ENCODE results near the gene TSPAN3.

The TSPAN3 gene

DNA sequence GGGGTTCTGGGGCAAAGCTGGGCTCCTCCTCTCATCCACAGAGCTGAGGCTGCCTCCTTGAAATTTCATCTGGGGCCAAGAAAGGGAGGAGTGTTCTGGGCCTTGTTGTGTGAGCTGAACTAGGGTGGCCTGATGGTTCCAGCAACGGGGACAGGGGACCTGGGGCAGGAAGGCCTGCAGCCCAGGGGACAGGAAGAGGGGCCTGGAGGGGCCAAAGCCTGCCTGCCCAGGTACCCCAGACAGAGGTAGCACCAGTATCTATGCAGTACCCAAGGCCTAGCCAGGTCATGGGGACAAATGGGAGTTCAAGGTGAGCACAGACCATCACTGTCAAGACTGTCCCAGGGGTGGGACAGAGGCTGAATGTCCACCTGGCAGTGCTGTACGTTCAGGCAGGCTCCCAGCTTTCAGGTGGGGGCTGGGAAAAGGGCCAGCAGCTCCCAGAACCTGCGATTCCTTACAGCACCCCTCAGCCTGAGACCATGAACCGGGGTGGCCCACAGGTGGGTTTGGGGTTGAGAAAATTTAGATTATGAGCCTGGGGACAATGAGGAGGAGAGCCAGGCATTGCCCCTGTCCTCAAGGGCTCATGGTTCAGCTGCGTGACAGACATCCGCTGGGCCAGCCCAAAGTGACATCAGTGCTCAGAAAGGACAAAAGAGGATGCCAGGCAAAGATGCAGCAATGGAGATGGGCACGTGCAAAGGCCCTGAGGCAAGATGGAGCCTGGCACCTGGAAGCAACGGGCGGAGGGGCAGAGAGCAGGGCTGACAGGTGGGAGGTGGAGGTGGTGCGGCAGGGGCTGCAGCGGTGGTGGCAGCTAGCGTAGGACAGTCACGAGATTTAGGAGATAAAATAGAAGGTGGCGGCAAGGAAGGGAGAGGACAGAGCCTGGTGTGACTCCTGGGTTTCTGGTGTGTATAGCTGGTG lies 48.0 kb downstream of the TSPAN3 start:
- intact Hi-C loops (cut with micrococcal nuclease) = no loop called here
- Mint-ChIP-seq H3K27ac (peak overlapping the region; percentile 54), H3K36me3 (ENCODE audit: low read depth) (peaks cover 100% of the 10 kb centered on the region), H3K27me3 (no peaks in the 10 kb centered on the region), H3K4me1 (ENCODE audit: low read depth) (peaks cover 61% of the 10 kb centered on the region), H3K9me3 (no peaks in the 10 kb centered on the region), H3K4me3 (no peak overlapping the region)

GRCh38 chr15:77021803-77022381 lies 49.0 kb downstream of the TSPAN3 start:
- H3K4me3 Mint-ChIP-seq = no peak overlapping the region
- H3K27ac Mint-ChIP-seq = peak overlapping the region; percentile 54
- H3K27me3 Mint-ChIP-seq = no peaks in the 10 kb centered on the region
- intact Hi-C loops (cut with micrococcal nuclease) = no loop called here
- H3K4me1 Mint-ChIP-seq (ENCODE audit: low read depth) = peaks cover 68% of the 10 kb centered on the region
- H3K36me3 Mint-ChIP-seq (ENCODE audit: low read depth) = peaks cover 100% of the 10 kb centered on the region
- no peaks in the 10 kb centered on the region for H3K9me3 Mint-ChIP-seq

DNA sequence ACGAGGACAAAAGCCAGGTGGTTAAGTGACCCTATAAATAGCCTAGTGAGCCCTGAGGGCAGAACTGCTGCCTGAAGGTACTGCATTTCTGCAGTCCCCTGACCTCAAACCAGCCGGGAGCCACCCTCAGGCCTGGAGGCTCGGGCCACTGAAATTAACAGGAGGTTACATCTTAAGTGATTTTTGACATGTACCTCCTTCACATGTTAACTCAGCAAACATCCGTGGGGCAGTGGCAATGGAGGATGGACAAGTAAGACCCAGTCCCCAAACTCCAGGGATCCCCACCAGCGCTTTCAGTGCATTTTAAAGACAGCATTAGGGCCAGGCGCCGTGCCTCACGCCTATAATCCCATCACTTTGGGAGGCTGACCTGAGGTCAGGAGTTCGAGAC lies 49.8 kb downstream of the TSPAN3 start:
- intact Hi-C loops (cut with micrococcal nuclease) = no loop called here
- peaks cover 98% of the 10 kb centered on the region for H3K36me3 Mint-ChIP-seq (ENCODE audit: low read depth)
- peaks cover 72% of the 10 kb centered on the region for H3K4me1 Mint-ChIP-seq (ENCODE audit: low read depth)
- H3K27ac Mint-ChIP-seq = no peak overlapping the region
- H3K9me3 Mint-ChIP-seq = no peaks in the 10 kb centered on the region
- H3K4me3 Mint-ChIP-seq = no peak overlapping the region
- H3K27me3 Mint-ChIP-seq = no peaks in the 10 kb centered on the region

DNA sequence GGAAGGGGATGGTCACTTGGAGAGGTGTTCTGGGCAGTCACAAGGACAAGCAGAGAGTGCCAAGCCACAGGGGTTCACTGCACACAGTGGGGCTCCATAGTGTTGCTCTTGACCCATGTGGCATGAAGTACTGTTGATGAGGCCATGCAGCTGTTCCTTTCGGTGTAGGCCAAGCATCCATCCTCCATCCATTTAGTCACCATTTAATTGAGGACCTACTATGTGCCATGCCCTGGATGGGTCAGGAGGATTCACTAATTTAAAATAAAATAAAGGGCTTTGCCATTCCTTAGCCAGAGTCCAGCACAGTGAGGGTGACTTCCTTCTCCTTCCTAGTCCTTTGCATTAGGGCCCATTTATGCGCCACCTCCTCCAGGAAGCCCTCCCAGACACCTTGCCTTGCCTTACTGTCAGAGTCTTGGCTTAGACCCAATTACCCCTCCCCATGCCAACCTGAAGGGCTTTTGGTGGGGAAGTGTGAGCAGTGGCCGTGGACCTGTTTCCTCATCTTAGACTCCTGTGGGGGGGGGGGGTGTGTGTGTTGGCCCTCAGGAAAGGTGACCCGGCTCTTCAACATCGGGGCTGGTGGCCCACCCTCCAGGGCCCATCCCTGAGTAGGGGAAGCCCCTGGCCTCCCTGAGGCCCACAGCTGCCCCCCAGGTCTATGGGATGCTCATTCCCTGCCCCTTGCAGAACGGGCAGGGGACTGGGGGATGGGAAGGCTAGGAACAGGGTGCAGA lies 50.4 kb downstream of the TSPAN3 start:
- peaks cover 97% of the 10 kb centered on the region for H3K36me3 Mint-ChIP-seq (ENCODE audit: low read depth)
- intact Hi-C loops (cut with micrococcal nuclease) = no loop called here
- H3K4me1 Mint-ChIP-seq (ENCODE audit: low read depth) = peaks cover 78% of the 10 kb centered on the region
- no peak overlapping the region for H3K27ac Mint-ChIP-seq
- H3K9me3 Mint-ChIP-seq = no peaks in the 10 kb centered on the region
- no peak overlapping the region for H3K4me3 Mint-ChIP-seq
- no peaks in the 10 kb centered on the region for H3K27me3 Mint-ChIP-seq

DNA sequence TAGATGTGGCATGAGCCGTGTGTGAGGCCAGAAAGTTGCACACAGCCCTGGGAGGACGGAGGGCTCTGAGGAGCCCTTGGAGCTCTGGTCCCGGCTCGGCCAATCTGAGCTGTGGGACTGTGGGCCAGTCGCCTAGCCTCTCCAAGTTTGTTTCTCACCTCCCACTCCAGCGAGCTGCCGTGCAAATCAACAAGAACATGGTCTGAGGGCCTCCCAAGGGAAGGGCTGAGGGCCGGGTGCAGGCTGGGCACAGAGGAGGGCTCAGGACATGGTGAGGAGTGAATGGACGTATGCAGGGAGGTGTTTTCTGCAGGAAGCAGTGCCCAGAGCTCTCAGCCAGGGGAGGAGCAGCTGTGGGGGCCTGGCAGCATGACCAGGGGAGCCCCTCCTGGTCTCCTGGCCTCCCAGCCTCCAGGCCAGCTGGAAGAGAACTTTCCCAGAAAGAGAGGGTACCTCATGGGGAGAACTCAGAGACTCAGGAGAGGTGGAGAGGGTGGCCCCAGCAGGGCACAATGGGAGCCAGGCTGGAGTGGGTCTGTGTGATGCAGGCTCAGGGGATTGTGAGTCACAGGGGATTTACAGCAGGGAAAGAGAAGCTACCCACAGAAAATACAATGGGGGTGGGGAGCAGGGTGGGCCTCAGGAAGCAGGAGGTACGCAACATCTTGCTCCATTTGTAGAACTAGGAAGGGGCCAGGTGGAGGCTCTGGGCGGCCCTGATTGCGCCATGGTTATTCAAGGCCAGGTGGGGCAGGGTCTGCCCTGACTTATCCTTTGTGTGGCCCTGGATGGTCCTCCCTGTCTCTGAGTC lies 51.2 kb downstream of the TSPAN3 start:
- H3K27ac Mint-ChIP-seq = peak overlapping the region; percentile 55
- H3K27me3 Mint-ChIP-seq = no peaks in the 10 kb centered on the region
- intact Hi-C loops (cut with micrococcal nuclease) = no loop called here
- peaks cover 86% of the 10 kb centered on the region for H3K4me1 Mint-ChIP-seq (ENCODE audit: low read depth)
- H3K9me3 Mint-ChIP-seq = no peaks in the 10 kb centered on the region
- H3K36me3 Mint-ChIP-seq (ENCODE audit: low read depth) = peaks cover 95% of the 10 kb centered on the region
- H3K4me3 Mint-ChIP-seq = no peak overlapping the region

DNA sequence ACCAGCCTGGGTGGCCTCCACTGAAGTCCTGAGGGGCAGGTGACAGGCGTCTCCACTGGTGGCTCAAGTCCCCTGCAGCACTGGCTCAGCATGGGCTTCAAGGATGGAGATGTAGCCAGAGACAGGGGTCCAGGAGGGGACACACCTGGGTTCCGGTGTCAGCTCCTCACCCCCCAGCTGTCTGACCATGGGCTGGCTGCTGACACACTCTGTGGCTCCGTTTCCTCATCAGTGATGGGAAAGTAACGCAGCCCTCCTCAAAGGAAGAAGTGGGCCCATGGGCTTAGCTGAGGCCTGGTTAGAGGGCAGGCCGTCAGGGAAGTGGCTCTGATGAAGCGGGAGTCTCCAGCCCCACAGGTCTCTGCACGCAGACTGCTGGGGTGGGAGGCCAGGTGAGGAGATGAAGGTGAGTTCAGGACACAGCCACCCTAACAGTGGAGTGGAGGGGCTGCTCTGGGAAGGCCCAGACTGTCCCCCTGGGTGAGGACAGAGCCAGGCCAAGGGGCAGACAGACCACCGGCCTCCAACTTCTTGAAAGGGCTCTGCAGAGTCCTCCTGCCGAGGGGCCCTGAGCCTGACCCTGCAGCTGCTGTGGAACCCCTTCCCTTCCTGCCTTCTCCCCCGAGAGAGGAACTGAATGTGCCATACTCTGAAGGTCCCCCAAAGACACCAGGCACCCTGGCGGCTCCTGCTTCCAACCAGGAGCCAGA lies 52.0 kb downstream of the TSPAN3 start:
- intact Hi-C loops (cut with micrococcal nuclease) = no loop called here

DNA sequence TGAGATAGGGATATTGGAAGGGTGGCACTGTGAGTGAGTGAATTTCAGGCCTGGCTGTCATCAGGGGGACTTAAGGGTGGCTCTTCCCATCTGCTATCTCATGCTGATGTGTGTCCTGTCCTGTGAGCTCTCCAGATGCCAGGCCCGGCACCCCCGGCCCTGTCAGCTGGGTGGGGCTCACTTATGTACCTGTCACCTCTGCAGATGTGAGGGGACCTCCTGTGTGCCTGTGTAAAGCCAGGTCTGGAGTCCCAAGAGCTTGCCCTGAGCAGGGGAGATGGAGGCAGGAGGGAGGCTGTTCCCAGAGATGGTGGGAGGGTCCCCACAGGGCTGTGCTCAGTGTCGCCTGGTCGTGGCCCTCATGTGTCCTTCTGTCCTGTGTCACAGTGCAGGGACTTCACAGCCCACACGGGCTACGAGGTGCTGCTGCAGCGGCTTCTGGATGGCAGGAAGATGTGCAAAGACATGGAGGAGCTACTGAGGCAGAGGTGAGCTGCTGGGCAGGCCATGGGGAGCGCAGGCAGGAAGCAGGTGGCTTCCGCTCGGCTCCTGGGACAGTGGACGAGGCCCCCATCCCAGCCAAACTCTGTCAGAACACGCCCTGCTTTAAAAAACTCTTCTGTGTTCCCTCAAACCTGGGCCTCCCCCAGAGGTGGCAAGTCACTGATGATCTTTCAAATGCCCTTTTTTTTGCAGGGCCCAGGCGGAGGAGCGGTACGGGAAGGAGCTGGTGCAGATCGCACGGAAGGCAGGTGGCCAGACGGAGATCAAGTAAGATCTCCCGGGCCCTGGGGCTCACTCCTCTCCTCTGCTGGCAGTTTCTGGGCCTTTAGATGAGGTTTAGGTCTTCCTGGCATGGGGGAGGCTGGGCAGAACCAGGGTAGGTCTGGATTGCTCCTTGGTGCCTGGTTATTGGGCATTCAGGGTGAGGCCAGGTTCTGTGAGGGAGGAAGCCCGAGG lies 52.9 kb downstream of the TSPAN3 start:
- Mint-ChIP-seq H3K27ac (peak overlapping the region; percentile 55), H3K36me3 (ENCODE audit: low read depth) (peaks cover 85% of the 10 kb centered on the region), H3K9me3 (no peaks in the 10 kb centered on the region), H3K4me1 (ENCODE audit: low read depth) (peaks cover 92% of the 10 kb centered on the region), H3K27me3 (no peaks in the 10 kb centered on the region), H3K4me3 (no peak overlapping the region)
- intact Hi-C loops (cut with micrococcal nuclease) = no loop called here

More for the DNA sequence above, 52.0 kb downstream of the TSPAN3 start:
- Mint-ChIP-seq H3K4me1 (ENCODE audit: low read depth) (peaks cover 92% of the 10 kb centered on the region), H3K27ac (peak overlapping the region; percentile 55), H3K27me3 (no peaks in the 10 kb centered on the region), H3K4me3 (no peak overlapping the region), H3K36me3 (ENCODE audit: low read depth) (peaks cover 87% of the 10 kb centered on the region), H3K9me3 (no peaks in the 10 kb centered on the region)

DNA sequence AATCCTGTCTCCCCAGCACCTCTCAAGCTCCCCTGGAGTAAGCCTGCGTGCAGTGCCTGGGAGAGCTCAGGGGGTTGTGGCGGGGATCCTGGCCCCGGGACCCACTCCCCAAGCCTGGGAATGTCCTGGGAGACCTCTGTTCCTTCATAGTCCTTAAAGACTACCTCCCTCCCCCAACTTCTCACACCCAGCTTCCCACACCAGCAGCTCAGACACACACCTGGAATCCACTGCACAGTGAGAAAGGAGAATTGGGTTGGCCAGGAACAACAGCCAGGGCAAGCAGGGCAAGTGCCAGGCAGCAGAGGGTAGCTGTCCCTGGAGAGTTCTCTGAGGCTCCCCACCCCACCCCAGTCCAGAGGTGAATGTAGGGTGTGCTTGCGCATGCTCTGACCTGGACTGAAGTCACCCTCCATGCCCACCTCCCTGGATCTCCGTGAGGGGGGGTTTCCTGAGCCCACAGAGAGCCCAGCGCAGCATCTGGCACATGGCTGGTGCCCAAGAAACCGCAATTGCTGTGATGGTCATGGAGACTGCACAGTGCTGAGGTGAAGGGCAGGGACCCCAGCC lies 53.7 kb downstream of the TSPAN3 start:
- no peaks in the 10 kb centered on the region for H3K27me3 Mint-ChIP-seq
- peaks cover 97% of the 10 kb centered on the region for H3K4me1 Mint-ChIP-seq (ENCODE audit: low read depth)
- intact Hi-C loops (cut with micrococcal nuclease) = no loop called here
- H3K4me3 Mint-ChIP-seq = no peak overlapping the region
- peak overlapping the region; percentile 55 for H3K27ac Mint-ChIP-seq
- H3K36me3 Mint-ChIP-seq (ENCODE audit: low read depth) = peaks cover 85% of the 10 kb centered on the region
- no peaks in the 10 kb centered on the region for H3K9me3 Mint-ChIP-seq

- Mint-ChIP-seq H3K27me3 (no peaks in the 10 kb centered on the region), H3K4me1 (ENCODE audit: low read depth) (peaks cover 97% of the 10 kb centered on the region), H3K9me3 (no peaks in the 10 kb centered on the region), H3K27ac (peak overlapping the region; percentile 48), H3K36me3 (ENCODE audit: low read depth) (peaks cover 85% of the 10 kb centered on the region), H3K4me3 (no peak overlapping the region)
- intact Hi-C loops (cut with micrococcal nuclease) = no loop called here
Measured at GRCh38 chr15:77016321-77016695, 54.6 kb downstream of the TSPAN3 start.

DNA sequence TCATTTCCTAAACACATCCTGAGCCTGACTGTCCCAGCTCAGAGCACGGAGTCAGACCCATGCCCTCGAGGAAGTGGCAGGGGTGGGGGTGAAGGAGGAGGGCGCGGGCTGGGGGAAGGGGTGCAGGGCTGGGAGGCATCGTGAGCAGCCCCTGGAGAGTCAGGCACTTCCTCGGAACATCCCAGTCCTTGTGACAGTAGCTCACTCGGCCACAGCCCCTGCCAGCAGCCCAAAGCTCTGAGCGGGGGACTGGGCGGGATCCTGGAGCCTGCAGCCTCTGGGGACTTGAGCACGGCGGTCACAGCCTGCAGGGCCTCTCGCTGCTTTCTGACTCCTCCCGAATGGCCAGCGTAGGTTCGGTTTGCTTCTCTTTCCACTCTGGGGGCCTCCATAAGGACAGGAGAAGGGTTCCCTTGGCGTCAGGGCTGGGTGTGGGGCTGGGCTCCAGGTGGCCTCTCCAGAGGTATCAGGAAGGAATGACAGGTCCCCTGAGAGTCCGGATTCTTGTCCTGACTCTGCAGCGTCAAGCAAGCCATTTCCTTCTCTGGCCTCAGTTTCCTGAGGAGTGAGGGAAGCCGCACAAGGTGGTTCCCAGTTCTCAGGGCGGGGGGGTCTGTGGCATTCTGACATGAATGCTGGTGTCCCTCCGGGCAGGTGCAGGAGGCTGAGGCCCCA lies 55.1 kb downstream of the TSPAN3 start:
- H3K36me3 Mint-ChIP-seq (ENCODE audit: low read depth) = peaks cover 85% of the 10 kb centered on the region
- peak overlapping the region; percentile 75 for H3K27ac Mint-ChIP-seq
- no peaks in the 10 kb centered on the region for H3K27me3 Mint-ChIP-seq
- intact Hi-C loops (cut with micrococcal nuclease) = no loop called here
- H3K4me3 Mint-ChIP-seq = peak overlapping the region; percentile 35
- H3K4me1 Mint-ChIP-seq (ENCODE audit: low read depth) = peaks cover 96% of the 10 kb centered on the region
- no peaks in the 10 kb centered on the region for H3K9me3 Mint-ChIP-seq

- Mint-ChIP-seq H3K4me3 (peak overlapping the region; percentile 11), H3K36me3 (ENCODE audit: low read depth) (peaks cover 85% of the 10 kb centered on the region), H3K27ac (peak overlapping the region; percentile 75), H3K4me1 (ENCODE audit: low read depth) (peaks cover 98% of the 10 kb centered on the region), H3K27me3 (no peaks in the 10 kb centered on the region), H3K9me3 (no peaks in the 10 kb centered on the region)
- intact Hi-C loops (cut with micrococcal nuclease) = no loop called here
Measured at GRCh38 chr15:77014132-77015081, 56.5 kb downstream of the TSPAN3 start.

Data from dendritic cell treated with granulocyte-macrophage colony-stimulating factor and Interleukin-4, amounts not matched to agents 40 ng/mL and 50 ng/mL, for 4 days (primary cell).